Measurements from ENCODE around the gene CNBD2.
A peak's percentile ranks its signal among the peaks of the same experiment; 100 is the strongest.
"Not testable (repeated sequence)": the region's sequence is repeated elsewhere in the genome, so short reads cannot be mapped to it uniquely, and the experiment has no call there.

CNBD2 gene

GRCh38 chr20:35967979-35968640 lies at the start of gene CNBD2:
Gene CNBD2 (plus strand): TSS chr20:35968590. CDS start chr20:35968763, 173 bp downstream.
- no peak for DNase-seq

GRCh38 chr20:35920523-35920922 lies 47.9 kb upstream of the CNBD2 start:
- no peak for DNase-seq

- no peak for DNase-seq
Observed at GRCh38 chr20:35929301-35929700, 39.1 kb upstream of the CNBD2 start.

- no peak for DNase-seq
Observed at GRCh38 chr20:35934050-35934449, 34.3 kb upstream of the CNBD2 start.

- DNase-seq = no peak
Observed at GRCh38 chr20:35939264-35939663, 29.1 kb upstream of the CNBD2 start.

DNA sequence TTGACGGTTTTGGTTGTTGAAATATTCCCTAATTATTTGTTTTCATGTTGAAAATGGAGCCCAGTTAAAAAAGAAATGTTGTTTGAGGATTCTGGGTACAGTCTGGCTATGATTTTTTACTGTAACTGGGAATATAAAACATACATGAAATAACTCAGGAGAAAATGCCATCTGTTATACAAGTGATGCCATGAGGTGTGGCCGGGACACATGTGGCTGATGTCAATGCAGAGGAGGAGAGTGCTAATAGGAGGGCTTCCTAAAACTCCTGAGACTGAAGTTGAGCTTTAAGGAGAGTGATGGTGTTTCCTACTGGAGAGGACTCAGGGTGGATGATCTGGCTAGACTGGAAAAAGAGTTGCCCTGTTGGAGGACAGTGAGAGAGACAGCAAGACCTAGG lies 26.8 kb upstream of the CNBD2 start:
- no peak for DNase-seq

DNA sequence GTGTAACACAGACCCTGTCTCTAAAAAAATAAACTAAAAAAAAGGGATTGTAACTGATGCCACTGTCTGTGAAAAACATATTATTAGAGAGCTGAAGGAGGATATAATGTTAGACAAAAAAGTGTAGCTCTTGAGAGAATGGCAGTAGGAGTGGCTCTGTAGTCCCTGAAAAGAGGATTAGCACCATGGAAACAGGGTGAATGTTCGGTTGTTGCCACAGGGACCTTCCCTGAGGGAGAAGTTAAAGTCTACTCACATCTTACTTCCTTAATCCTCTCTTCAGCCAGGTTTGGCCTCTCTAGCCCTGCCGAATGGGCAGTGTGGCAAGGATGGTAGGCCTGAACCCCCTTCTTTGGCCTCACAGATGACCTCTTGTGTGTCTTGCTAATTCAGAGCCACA lies 26.1 kb upstream of the CNBD2 start:
- peak; percentile 0 for DNase-seq

- DNase-seq = no peak
Observed at GRCh38 chr20:35947489-35947888, 20.9 kb upstream of the CNBD2 start.

GRCh38 chr20:35947907-35948306 lies 20.5 kb upstream of the CNBD2 start:
- no peak for DNase-seq

GRCh38 chr20:35950093-35950492 lies 18.3 kb upstream of the CNBD2 start:
- DNase-seq = no peak

- not testable (repeated sequence) for DNase-seq
Observed at GRCh38 chr20:35952080-35952479, 16.3 kb upstream of the CNBD2 start.

- no peak for DNase-seq
Observed at GRCh38 chr20:35952480-35953386, 15.7 kb upstream of the CNBD2 start.

- no peak for DNase-seq
Observed at GRCh38 chr20:35953387-35954199, 14.8 kb upstream of the CNBD2 start.

- peak; percentile 90 for DNase-seq
Observed at GRCh38 chr20:35954200-35954906, 14.0 kb upstream of the CNBD2 start, which contains the start of gene SCAND1. Gene SCAND1 (minus strand): TSS chr20:35954502. CDS start chr20:35954284, 218 bp downstream.

DNA sequence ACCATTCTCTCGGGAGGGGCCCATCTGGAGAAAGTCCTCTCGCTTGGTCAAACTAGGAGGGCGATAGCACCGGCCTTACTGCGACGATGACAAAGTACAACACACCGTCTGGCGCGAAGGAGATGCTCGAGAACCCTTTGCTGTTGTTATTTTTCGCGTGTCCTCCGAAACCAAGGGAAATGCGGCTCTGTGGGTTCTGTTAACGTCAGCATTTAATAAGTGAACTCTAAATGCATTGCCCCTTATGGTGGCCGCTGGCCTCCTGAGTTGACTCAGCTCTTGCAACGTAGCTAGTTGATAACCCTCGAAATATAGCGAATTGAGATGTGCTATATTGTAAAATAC lies 13.5 kb upstream of the CNBD2 start:
- DNase-seq = peak; percentile 27

DNA sequence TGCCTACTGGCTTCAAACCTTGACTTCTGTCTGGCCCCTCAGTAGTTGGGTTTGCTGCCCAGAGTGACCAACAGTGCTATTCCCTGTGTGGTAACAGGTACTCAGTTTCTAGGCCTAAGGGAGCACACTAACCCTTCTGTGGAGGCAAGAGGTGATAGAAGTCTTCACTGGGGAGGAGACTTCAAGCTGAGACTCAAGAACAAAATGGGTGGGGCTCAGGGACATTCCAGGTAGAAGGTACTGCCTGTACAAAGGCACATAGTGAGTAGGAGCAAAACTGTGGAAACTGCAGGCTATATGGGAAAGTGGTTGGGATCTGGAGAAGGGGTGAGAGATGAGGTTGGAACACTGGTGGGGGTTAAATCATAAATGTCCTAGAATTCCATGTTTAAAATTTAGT lies 11.8 kb upstream of the CNBD2 start:
- DNase-seq = no peak

DNA sequence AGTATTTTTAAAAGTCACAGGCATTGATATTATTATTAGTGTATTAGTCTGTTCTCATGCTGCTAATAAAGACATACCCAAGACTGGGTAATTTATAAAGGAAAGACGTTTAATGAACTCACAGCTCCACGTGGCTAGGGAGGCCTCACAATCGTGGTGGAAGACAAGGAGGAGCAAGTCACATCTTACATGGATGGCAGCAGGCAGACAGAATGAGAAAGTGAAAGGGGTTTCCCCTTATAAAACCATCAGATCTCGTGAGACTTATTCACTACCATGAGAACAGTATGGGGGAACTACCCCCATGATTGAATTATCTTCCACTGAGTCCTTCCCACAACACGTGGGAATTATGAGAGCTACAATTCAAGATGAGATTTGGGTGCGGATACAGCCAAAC lies 9.1 kb upstream of the CNBD2 start:
- not testable (repeated sequence) for DNase-seq

- no peak for DNase-seq
Observed at GRCh38 chr20:35963878-35964277, 4.5 kb upstream of the CNBD2 start.

- DNase-seq = no peak
Observed at GRCh38 chr20:35968930-35969329, 540 bp downstream of the CNBD2 start.

GRCh38 chr20:35971981-35972380 lies 3.6 kb downstream of the CNBD2 start:
- DNase-seq = no peak

DNA sequence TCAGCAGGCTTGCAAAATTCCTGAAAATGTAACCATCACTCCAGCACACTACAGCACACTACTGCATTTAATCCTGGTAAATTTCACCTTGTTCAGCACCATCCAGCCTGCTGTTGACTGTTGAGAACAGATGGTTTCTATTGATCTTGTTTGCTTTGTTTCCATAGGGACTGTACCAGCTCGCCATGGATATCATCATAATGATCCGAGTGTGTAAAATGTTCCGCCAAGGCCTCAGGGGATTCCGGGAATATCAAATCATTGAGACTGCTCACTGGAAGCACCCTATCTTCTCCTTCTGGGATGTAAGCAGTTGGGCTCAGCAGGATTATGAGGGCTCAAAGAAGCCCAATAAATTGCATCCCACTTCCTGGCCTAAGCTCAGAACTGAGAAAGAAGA lies 4.1 kb downstream of the CNBD2 start:
- no peak for DNase-seq

GRCh38 chr20:35974256-35974655 lies 5.9 kb downstream of the CNBD2 start:
- DNase-seq = no peak
